Panc1 (cell line): Measurements from ENCODE around the gene FAXC. TPM values are rescaled to one million over a fixed set of nuclear protein-coding genes. Genes with fewer than 3 reads are reported as not detected.

Source experiments
- ATAC-seq: fragments of 200-7000 bp; cut with Tn5 transposase; 2 replicates; pipeline ENCODE4 v1.9.1; 2020; ENCODE audit warnings: mild to moderate bottlenecking, moderate library complexity
- BruUV-seq: library from RNA; stranded (reverse); fragments of 400-500 nt; replicated peaks from 2 replicates; lab custom pipeline; 2021; lab: Mats Ljungman, UMichigan
- CTCF ChIA-PET: fragments of 300-600 bp; sonication (Branson Sonifier 250); formaldehyde crosslinking; loops from one replicate; lab custom pipeline; 2022; ENCODE audit warnings: antibody characterized with exemption; lab: Charles Lee
- POLR2A ChIA-PET: fragments of 300-600 bp; sonication (Branson Sonifier 250); formaldehyde crosslinking; loops from one replicate; lab custom pipeline; 2022; ENCODE audit warnings: antibody characterized with exemption; lab: Charles Lee
- DNase-seq: peaks from one replicate; pipeline ENCODE4 v3.0.0-alpha.2; 2010; ENCODE audit warnings: low read depth, low spot score
- H3K27ac ChIP-seq: 2 replicates; pipeline ENCODE4 v1.5.1; 2011; ENCODE audit warnings: mild to moderate bottlenecking, low read length, inconsistent platforms
- H3K27me3 ChIP-seq: fragments of 200-500 bp; sonication (Bioruptor generic); 2 replicates; pipeline ENCODE4 v1.6.0; 2014; ENCODE audit warnings: low read length, inconsistent platforms; ENCODE audit not compliant: control insufficient read depth, insufficient read depth
- H3K36me3 ChIP-seq: fragments of 200-500 bp; sonication (Bioruptor generic); 2 replicates; pipeline ENCODE4 v1.5.1; 2014; ENCODE audit warnings: inconsistent platforms, mild to moderate bottlenecking, low read length, moderate library complexity; ENCODE audit not compliant: control insufficient read depth, insufficient read depth
- H3K4me1 ChIP-seq: 2 replicates; pipeline ENCODE4 v1.5.1; 2011; ENCODE audit warnings: inconsistent platforms, mild to moderate bottlenecking, low read length, moderate library complexity; ENCODE audit not compliant: control insufficient read depth, insufficient read depth
- H3K4me3 ChIP-seq, 2 experiments: 2 replicates each; pipeline ENCODE4 v1.5.1; 2011 to 2012; ENCODE audit warnings: low read depth in 2 of 2, low read length in 2 of 2, mild to moderate bottlenecking in 2 of 2, inconsistent platforms in 1 of 2, moderate library complexity in 1 of 2
- H3K9me3 ChIP-seq: fragments of 200-500 bp; sonication (Bioruptor generic); 2 replicates; pipeline ENCODE4 v1.5.1; 2014; ENCODE audit warnings: low read depth, mild to moderate bottlenecking, inconsistent platforms, low read length, moderate library complexity; ENCODE audit not compliant: control insufficient read depth, insufficient read depth
- CTCF ChIP-seq: fragments of 450-650 bp; IDR thresholded peaks from 2 replicates; pipeline ENCODE4 v1.5.1; 2017; ENCODE audit warnings: mild to moderate bottlenecking
- POLR2AphosphoS5 ChIP-seq: IDR thresholded peaks from 2 replicates; pipeline ENCODE4 v1.6.1; 2012; ENCODE audit warnings: mild to moderate bottlenecking, low read depth, low read length, moderate library complexity
- REST ChIP-seq, 2 experiments: IDR thresholded peaks; 2 replicates each; pipeline ENCODE4 v1.6.1; 2011 to 2012; ENCODE audit warnings: low read depth in 2 of 2, control low read depth in 1 of 2, low read length in 1 of 2, mild to moderate bottlenecking in 1 of 2, moderate library complexity in 1 of 2; ENCODE audit not compliant: insufficient read depth in 1 of 2
- SIN3A ChIP-seq: IDR thresholded peaks from 2 replicates; pipeline ENCODE4 v1.6.1; 2012; ENCODE audit warnings: low read depth, mild to moderate bottlenecking, low read length, moderate library complexity, borderline replicate concordance; ENCODE audit not compliant: insufficient read depth
- TCF7L2 ChIP-seq: IDR thresholded peaks from 2 replicates; pipeline ENCODE4 v1.6.1; 2011; ENCODE audit warnings: mild to moderate bottlenecking, low read depth, low read length, inconsistent platforms
- in situ Hi-C: cut with HindIII; loops from 2 replicates; pipeline ENCODE4 v1.10.0; 2016; ENCODE audit warnings: low sequenced_read_pairs, low pct_unique_long_range_greater_than_20kb
- intact Hi-C: fragments of 100-400 bp; cut with micrococcal nuclease; formaldehyde crosslinking; loops from one replicate; pipeline ENCODE4 v1.10.0; 2022; ENCODE audit not compliant: unreplicated experiment
- total RNA-seq: library from RNA; stranded (reverse); gene quantifications from one replicate; pipeline ENCODE4 v1.2.1, GENCODE V29; 2021; ENCODE audit not compliant: unreplicated experiment

Gene FAXC
- total RNA-seq, 1 experiment from 2014 or later, result 9.0 TPM

- H3K4me3 ChIP-seq, result peak within 1 kb of the TSS; percentile 83 to 85
- peaks cover 14% of the 10 kb centered on the region for H3K36me3 ChIP-seq
- no peaks in the 10 kb centered on the region for H3K27me3 ChIP-seq
- DNase-seq (peak; percentile 42), ATAC-seq (peak; percentile 94)
- intact Hi-C loops, result loop anchor here (5.0 kb wide), 1 partner anchor 62 kb away; no protein-coding TSS in a partner anchor
- H3K27ac ChIP-seq, result peak within 1 kb of the TSS; percentile 92
- no peak for TF ChIP-seq CTCF
- TF ChIP-seq POLR2AphosphoS5, result peak; percentile 88
- TF ChIP-seq SIN3A, result no peak
- H3K4me1 ChIP-seq, result no peaks in the 10 kb centered on the region
- ChIA-PET CTCF (interaction anchor here (0.7 kb wide), 2 partner anchors 8 to 1068 kb away, joined by 11 to 13 read pairs; no protein-coding TSS in a partner anchor), POLR2A (interaction anchor here (0.6 to 1.0 kb wide), 3 partner anchors 46 to 1303 kb away, joined by 3 to 4 read pairs (median 3); no protein-coding TSS in a partner anchor)
- BruUV-seq, result no TSS peak
- H3K9me3 ChIP-seq, result no peaks in the 10 kb centered on the region
- in situ Hi-C loops, result no loop called here
These were observed 44.4 kb upstream of the FAXC start, which contains the start of gene COQ3 for GRCh38 chr6:99393698-99394531. Gene COQ3, minus strand, starts transcription at chr6:99394195. Its CDS starts 16 bp downstream, at chr6:99394179.

- no TSS peak for BruUV-seq
- peak; percentile 5 for DNase-seq
- ATAC-seq, result peak; percentile 28
- CTCF ChIA-PET, result no interaction called here
- Histone ChIP-seq H3K4me3 (peak overlapping the region; percentile 83 to 85), H3K9me3 (no peaks in the 10 kb centered on the region), H3K27ac (peak overlapping the region; percentile 92), H3K27me3 (no peaks in the 10 kb centered on the region), H3K36me3 (peaks cover 8% of the 10 kb centered on the region), H3K4me1 (no peaks in the 10 kb centered on the region)
- TF ChIP-seq TCF7L2 (no peak), SIN3A (no peak), POLR2AphosphoS5 (no peak), REST (IDR thresholded peaks at IDR 0.05; ENCODE audit: insufficient read depth in 1 of 2, low read depth in 2 of 2, low read length in 1 of 2) (no peak)
- in situ Hi-C loops (no loop called here), intact Hi-C loops (loop anchor here (5.0 kb wide), 1 partner anchor 61 kb away; no protein-coding TSS in a partner anchor)
- POLR2A ChIA-PET, result interaction anchor here (0.8 to 1.0 kb wide), 2 partner anchors 45 to 48 kb away, joined by 3 read pairs; no protein-coding TSS in a partner anchor
These were observed 43.9 kb upstream of the FAXC start for GRCh38 chr6:99393366-99393697.
